GM20000 (cell line): Measurements from ENCODE around the gene SPDYE17.
"Not testable (repeated sequence)": the region's sequence is repeated elsewhere in the genome, so short reads cannot be mapped to it uniquely, and the experiment has no call there.

ENCODE experiments used
- DNase-seq: peaks from one replicate; pipeline ENCODE4 v3.0.0; 2012; ENCODE audit warnings: low spot score
- CTCF ChIP-seq: IDR thresholded peaks from 2 replicates; pipeline ENCODE4 v1.5.1; 2012; ENCODE audit warnings: mild to moderate bottlenecking, control low read depth; ENCODE audit errors: extremely low read depth, missing control alignments

The SPDYE17 gene

GRCh38 chr7:76998764-76999450, 33.3 kb downstream of the SPDYE17 start:
- peak; percentile 42 for DNase-seq

GRCh38 chr7:76998285-76998589, 33.9 kb downstream of the SPDYE17 start:
- DNase-seq: peak; percentile 11
- no peak for TF ChIP-seq CTCF

- TF ChIP-seq CTCF: no peak
- peak; percentile 35 for DNase-seq
Observed at GRCh38 chr7:76997381-76998284, 34.5 kb downstream of the SPDYE17 start.

GRCh38 chr7:76996932-76997331, 35.2 kb downstream of the SPDYE17 start:
- DNase-seq: not testable (repeated sequence)

- DNase-seq: not testable (repeated sequence)
Observed at GRCh38 chr7:76994286-76994685, 37.9 kb downstream of the SPDYE17 start.

- not testable (repeated sequence) for DNase-seq
Observed at GRCh38 chr7:76993831-76994230, 38.3 kb downstream of the SPDYE17 start.

- DNase-seq: not testable (repeated sequence)
Observed at GRCh38 chr7:76992871-76993270, 39.3 kb downstream of the SPDYE17 start.

- not testable (repeated sequence) for DNase-seq
Observed at GRCh38 chr7:76992204-76992603, 40.0 kb downstream of the SPDYE17 start.

GRCh38 chr7:76990202-76990601, 42.0 kb downstream of the SPDYE17 start:
- not testable (repeated sequence) for DNase-seq

- not testable (repeated sequence) for DNase-seq
Observed at GRCh38 chr7:76985924-76986717, 46.0 kb downstream of the SPDYE17 start.

GRCh38 chr7:76984784-76985136, 47.4 kb downstream of the SPDYE17 start:
- DNase-seq: not testable (repeated sequence)

- not testable (repeated sequence) for DNase-seq
Observed at GRCh38 chr7:76983937-76984783, 48.0 kb downstream of the SPDYE17 start.

- DNase-seq: not testable (repeated sequence)
Observed at GRCh38 chr7:76983333-76983732, 48.8 kb downstream of the SPDYE17 start.

GRCh38 chr7:76982501-76982900, 49.7 kb downstream of the SPDYE17 start:
- DNase-seq: not testable (repeated sequence)

GRCh38 chr7:76981187-76981970, 50.8 kb downstream of the SPDYE17 start:
- not testable (repeated sequence) for DNase-seq

- not testable (repeated sequence) for DNase-seq
Observed at GRCh38 chr7:76980576-76980975, 51.6 kb downstream of the SPDYE17 start.

GRCh38 chr7:76977761-76978367, 54.3 kb downstream of the SPDYE17 start:
- DNase-seq: not testable (repeated sequence)
